GM12801 (cell line): ENCODE results near the gene LRP1B.

Experiments used
- CTCF ChIP-seq: IDR thresholded peaks from one replicate; pipeline ENCODE4 v1.5.1; 2011; ENCODE audit warnings: control low read depth; ENCODE audit not compliant: insufficient read length; ENCODE audit errors: extremely low read depth

Gene LRP1B

GRCh38 chr2:141496810-141497209 is 634.0 kb downstream of the LRP1B start:
- TF ChIP-seq CTCF = no peak

GRCh38 chr2:141493936-141494335 is 636.9 kb downstream of the LRP1B start:
- no peak for TF ChIP-seq CTCF

GRCh38 chr2:141492816-141493215 is 638.0 kb downstream of the LRP1B start:
- TF ChIP-seq CTCF = no peak

- TF ChIP-seq CTCF = no peak
Observed at GRCh38 chr2:141490886-141491285, 639.9 kb downstream of the LRP1B start.

- TF ChIP-seq CTCF = no peak
Observed at GRCh38 chr2:141482697-141483096, 648.1 kb downstream of the LRP1B start.

- TF ChIP-seq CTCF = no peak
Observed at GRCh38 chr2:141475801-141476200, 655.0 kb downstream of the LRP1B start.

GRCh38 chr2:141468761-141469160 is 662.1 kb downstream of the LRP1B start:
- TF ChIP-seq CTCF = no peak

GRCh38 chr2:141467331-141467730 is 663.5 kb downstream of the LRP1B start:
- no peak for TF ChIP-seq CTCF
